ENCODE measurements around the gene PFN4.
"Not testable (repeated sequence)": the region's sequence is repeated elsewhere in the genome, so short reads cannot be mapped to it uniquely, and the experiment has no call there.

PFN4 gene, protein sequence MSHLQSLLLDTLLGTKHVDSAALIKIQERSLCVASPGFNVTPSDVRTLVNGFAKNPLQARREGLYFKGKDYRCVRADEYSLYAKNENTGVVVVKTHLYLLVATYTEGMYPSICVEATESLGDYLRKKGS

DNA sequence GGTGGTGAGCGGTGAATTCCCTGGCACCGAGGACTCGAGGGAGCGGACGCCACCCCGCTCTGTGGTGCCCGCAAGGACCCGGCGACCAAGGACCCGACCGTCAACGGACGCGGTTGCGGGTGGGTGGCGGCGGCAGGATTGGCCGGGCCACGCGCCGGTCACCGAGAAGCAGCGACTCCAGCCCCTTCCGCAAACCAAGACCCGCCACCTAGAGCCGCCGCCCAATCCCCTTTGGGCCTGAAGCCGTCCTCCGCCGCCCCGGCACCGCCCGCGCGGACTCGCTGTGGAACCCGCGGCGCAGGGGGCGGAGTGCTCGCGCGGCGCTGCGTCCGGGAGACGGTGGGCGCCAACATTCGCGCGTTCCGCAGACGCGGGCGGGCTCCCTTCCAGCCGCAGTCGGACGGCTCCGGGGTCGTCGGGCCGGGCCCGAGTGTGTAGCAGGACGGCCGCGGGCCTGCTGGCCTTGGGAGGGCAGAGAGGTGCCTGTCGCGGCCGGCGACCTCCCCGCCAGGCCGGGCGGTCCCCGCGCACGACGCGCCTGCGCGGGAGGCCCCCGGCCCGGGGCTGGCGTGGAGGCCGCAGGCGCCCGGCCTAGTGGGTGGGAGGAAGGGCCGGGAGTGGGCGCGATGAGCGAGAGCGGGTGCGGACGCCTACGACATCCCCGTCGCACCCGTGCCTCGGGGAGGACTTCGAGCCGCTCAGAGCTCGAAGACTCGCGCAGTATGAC is at the start of gene PFN4, which contains the start of gene FAM228B:
PFN4 (minus strand) TSS at position 140 of the 727 bp plus-strand sequence. CDS start 799 bp downstream, outside the sequence.
FAM228B (plus strand) TSS at position 275 of the 727 bp plus-strand sequence. CDS start 893 bp downstream, outside the sequence.
- DNase-seq (ENCODE audit: low read depth, low spot score) = no peak

DNA sequence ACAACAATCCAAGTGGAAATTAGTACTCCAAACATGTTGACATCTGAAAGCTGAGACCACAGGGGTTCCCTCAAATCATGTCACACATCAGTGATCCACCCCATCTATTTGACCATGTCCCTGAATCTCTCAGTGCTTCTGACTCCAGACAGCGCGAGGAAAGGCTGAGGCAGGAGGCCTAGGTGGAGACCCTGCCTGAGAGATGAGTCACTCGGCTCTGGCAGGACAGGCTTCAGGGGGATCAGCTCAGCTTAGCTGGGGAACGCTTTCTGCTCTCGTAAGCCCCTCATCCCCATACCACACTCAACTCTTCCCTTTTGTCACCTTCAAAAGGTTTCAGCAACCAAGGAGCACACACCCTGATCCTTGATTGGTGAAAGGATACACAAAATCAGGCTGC is 45.9 kb upstream of the PFN4 start:
- no peak for DNase-seq (ENCODE audit: low read depth, low spot score)

DNA sequence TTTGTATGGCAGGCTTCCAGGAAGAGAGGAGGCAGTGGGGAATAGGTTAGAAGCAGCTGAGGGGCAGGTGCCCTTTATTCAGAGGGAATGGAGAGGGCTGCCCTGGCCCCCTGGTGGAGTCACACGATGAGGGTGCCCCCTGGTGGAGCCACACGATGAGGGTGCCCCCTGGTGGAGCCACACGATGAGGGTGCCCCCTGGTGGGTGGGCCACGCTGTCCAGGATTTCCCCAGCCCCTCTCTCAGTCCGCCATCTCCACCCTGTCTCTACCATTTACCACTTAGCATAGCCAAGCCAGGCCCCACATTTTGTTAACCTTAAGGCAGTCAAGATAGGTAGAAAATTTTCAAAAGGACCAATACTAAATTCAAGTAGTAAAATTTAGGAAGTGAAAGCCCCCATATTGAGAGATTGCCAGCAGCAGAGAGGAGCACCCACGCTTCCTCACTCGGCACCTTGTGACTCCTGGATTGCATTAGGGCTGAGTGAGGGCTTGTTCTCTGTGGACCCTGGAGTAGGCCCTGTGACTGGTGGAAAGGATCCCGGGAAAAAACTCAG is 41.4 kb upstream of the PFN4 start:
- no peak for DNase-seq (ENCODE audit: low read depth, low spot score)

DNA sequence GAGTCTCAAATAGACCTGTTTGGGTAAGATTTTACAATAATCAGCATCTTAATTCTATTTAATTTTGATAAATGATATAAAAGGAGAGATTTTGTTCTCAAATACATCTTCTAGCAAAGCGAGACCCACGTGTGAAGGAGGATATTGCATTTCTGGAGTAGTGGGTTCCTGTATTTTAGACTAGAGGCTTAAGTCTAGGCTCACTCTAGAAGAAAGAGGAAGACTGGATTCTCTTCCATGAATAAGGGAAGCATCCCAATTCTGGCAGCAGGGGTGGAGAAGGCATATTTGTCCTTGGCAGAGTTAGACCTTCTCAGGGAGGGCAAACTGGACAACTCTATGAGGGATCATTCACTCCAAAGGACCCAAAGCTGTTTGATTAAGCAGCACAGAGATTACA is 40.5 kb upstream of the PFN4 start:
- DNase-seq (ENCODE audit: low read depth, low spot score) = no peak

DNA sequence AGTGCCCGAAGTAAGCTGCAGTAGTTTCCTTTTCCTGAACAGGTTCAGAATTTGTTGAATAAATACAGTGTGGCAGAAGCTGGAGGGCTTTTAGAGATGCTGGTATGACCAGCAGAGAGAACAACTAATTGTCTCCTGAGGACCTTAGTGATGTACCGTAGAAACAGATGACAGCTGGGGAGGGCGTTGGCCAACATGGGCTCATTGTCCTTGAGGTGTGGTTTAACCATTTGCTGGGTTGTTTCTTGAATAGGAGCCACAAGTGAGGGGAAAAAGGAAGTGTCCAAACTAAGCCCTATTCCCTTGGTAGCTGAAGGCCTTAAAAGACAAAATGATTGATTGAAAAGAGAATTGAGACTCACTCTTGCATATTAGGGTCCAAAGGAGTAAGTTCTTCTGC is 40.1 kb upstream of the PFN4 start:
- DNase-seq (ENCODE audit: low read depth, low spot score) = no peak

DNA sequence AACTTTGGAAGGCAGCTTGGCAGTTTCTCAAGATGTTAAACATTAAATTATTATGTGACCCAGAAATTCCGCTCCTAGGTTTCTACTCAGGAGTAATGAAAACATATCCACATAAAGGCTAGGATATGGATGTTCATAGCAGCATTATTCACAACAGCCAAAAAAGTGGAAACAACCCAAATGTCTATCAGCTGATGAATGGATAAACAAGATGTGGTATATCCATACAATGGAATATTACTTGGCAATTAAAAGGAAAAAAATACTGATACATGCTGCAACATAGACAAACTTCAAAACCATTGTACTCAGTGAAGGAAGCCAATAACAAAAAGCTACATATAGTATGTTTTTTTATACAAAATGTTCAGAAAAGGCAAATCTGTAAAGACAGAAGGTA is 39.4 kb upstream of the PFN4 start:
- no peak for DNase-seq (ENCODE audit: low read depth, low spot score)

DNA sequence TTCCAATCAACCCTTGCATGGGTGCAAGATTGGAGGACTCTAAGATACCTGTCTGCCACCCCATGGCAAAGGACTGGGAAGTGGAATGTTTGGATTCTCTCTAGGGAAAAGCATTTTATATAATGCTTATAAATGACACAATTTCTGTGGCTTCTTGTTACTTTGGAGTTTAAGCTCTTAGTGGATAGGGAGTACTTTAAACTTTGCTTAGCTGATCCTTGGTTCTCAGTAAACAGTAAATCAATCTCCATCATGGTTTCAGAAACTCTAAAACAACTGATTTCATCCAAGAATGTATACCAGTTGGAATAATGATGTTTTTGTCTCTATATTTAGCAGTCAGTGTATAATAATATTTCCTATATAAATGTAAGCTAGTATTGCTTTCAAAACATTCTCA is 37.6 kb upstream of the PFN4 start:
- DNase-seq (ENCODE audit: low read depth, low spot score) = no peak

DNA sequence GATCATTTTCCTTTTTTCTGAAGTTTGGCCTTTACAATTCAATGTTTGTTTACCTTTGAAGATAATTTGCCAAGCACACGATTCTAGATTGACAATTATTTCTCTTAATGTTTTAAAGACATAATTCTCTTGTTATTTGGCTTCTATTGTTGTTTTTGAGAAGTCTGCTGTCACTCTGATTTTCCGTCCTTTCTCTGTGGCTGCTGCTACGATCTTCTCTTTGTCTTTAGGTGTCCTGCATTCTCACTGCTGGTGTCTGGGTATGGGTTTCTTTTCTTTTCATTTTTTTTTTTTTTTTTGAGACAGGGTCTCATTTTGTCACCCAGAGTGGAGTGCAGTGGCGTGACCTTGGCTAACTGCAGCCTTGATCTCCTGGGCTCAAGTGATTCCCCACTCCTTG is 36.6 kb upstream of the PFN4 start:
- DNase-seq (ENCODE audit: low read depth, low spot score) = no peak

DNA sequence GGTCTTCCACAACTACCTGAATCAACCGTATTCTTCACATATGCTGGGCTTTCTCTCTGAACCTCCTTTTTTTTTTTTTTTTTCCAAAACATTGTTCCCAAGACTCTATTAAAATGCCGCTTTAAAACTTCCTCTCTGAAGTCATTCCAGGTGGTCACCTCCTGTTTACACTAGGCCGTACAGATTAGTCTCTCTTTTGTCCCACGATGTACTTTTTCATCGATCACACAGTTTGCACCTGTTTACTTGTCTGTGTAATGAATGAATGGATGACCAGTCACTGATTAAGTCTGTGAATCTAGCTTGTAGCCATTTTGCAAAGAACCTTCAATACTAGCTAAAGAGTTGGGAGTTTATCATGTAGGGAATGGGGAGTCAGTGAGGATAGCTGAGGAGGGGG is 35.0 kb upstream of the PFN4 start:
- no peak for DNase-seq (ENCODE audit: low read depth, low spot score)

DNA sequence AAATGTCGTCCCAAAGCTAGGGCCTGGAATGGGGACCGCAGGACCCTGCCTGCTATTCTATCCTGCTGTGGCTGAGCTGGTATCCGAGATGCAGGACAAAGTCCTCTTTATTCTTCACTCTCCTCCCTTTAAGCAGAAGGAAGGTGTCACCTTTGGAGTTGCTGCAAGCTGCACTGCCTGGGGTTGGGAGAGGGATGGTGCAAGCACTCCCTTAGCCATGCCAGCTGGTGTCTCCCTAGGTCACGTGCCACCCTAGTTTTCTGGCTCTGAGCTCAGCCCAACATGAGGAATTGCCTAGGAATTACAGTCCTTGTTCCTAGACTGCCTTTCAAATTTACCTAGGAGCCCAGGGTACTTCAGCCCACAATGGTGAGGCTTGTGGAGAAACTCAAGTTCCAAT is 30.3 kb upstream of the PFN4 start:
- DNase-seq (ENCODE audit: low read depth, low spot score) = no peak

DNA sequence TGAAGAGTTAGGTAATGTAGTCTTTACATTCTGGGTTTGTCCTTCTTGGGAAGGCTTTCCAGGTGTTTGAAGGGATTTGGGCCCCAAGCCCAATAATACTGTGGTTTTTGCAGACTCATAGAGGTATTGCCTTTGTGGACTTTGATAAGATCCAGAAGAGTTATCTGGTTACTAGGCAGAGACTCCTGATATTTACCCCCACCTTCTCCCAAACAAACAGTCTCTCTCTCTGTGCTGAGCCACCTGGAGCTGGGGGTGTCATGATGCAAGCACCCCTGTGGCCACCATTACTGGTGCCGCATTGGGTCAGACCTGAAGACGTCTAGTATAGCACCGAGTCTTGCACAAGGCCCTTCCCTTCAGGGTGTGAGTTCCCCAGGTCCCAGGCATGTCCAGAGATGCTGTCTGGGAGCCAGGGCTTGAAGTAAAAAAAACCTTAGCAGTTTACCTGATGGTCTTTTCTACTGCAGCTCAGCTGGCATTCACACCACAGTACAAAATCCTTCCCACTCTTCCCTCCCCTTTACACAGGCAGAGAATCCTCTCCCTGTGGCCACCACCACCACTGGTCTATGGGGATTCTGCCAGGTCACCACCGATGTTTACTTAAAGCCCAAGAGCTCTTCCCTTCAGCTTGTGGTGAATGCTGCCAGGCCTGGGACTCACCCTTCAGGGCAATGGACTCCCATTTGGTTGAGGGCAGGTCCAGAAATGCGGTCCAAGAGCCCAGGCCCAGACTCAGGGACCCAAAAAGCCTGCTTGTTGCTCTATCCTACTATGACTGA is 29.5 kb upstream of the PFN4 start:
- DNase-seq (ENCODE audit: low read depth, low spot score) = no peak

DNA sequence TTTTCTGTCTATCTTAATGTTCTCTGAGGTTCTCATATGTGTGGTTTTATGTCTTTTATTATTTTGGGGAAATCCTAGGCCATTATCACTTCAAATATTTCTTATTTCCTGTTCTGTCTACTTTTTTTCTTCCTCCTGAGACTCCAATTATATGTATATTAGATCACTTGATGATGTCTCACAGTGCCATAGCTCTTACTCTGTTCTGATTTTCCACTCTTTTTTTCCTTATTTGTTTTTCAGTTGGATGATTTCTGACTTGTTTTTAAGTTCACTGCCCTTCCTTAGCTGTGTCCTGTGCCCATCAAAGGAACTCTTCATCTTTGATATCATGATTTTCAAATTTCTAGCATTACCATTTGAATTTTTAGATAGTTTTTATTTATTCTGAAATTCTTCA is 24.2 kb upstream of the PFN4 start:
- DNase-seq (ENCODE audit: low read depth, low spot score) = no peak

DNA sequence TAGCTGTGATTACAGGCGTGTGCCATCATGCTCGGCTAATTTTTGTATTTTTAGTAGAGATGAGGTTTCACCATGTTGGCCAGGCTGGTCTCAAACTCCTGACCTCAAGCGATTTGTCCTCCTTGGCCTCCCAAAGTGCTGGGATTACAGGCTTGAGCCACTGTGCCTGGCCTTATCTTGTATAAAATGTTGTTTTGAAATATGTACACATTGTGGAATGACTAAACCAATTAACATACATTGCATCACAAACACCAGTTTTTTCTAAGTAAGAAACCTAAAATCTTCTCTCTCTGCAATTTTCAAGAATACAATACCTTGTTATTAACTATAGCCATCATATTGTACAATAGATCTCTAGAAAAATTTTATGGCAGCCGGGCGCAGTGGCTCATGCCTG is 17.2 kb upstream of the PFN4 start:
- not testable (repeated sequence) for DNase-seq (ENCODE audit: low read depth, low spot score)

DNA sequence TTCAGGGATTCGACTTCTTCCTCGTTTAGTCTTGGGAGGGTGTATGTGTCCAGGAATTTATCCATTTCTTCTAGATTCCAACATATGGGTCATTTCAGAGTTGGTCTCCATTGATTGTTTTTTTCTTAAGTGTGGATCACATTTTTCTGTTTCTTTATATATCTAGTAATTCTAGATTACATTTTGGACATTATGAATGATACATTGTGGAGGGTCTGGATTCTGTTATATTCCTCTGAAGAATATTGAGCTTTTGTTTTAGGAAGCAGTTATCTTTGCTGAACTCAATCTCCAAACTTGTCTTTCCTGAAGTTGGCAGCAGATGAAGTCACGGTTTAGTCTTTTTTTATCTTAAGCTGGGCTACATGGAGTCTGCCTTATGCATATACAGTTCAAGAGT is 9.4 kb upstream of the PFN4 start:
- DNase-seq (ENCODE audit: low read depth, low spot score) = no peak

DNA sequence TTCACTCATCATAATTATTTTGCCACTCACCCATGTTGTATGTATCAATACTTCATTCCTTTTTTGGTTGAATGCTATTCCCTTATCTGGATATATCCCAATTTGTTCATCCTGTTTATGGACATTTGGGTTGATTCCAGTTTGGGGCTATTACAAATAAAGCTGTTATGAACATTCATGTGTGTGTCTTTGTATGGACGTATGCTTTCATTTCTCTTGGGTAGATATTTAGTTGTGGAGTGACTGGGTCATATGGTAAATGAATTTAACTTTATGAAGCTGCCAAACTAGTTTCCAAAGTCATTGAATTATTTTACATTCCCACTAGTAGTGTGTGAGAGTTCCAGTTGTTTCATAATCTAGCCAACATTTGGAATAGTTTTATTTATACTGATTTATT is 2.8 kb upstream of the PFN4 start:
- no peak for DNase-seq (ENCODE audit: low read depth, low spot score)

DNA sequence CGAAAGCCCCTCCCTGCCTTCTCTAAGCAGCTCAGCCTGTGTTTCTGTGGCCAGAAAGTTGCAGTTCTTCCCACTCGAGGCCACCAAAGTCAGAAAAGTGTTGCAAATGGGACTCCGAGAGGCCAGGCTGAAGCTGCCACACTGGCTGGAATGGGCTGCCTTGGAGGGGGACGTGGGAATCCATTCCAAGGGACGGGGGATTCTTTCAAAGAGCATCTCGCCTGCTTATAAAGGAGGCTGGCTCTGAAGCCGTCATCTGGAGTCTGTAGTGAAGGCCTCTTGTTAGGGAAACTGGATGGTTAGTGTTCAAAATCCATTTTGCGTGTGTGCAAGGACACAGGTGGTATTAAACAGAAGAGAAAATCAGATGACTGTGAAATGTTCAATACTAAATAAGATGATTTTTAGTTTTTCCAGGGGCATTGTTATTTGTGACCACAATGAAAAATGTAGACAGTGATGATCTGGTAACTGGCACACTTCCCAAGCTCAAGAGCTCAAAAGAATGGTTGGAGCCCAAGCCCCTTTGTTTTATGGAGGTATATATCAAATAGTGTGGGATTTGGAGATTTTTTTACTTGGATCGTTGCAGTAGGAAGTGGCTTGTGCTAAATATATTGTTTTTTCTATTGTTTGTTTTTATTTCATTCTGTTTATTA is 917 bp upstream of the PFN4 start:
- DNase-seq (ENCODE audit: low read depth, low spot score) = no peak

DNA sequence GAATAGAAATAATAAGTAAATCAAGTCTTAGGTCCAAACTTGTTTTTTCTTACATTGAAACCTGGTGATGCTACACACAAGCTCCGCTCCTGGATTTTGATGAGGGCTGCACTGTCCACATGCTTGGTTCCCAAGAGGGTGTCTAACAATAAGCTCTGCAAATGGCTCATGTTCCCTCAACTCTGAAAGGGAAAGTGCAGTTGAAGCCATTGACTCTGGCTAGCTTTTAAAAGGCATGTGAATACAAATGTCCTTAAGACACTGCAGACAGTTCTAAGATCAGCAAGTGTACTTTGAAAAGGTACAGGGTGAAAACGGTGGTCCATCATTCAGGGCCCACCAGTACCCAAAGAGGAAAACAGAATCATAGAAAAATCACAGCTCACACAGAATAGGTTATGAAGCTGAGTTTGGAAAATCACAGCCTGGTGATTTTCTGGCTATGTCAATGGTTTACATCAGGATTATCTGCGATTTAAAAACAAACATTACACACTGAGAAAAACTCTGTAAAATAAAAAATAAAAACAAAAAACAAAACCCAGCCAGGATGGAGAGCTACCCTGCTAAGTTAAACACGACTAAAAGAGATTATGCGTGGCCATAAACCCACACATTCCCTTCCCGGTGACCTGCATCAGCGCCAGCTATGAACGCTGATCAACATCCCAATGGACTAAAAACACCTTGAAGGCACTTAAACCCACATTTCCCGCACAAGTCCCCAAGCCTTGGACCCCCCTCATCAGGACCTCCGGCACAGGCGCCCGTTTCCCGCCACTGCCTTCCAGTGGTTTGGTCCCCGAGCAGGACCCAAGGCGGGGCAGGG is 554 bp downstream of the PFN4 start:
- no peak for DNase-seq (ENCODE audit: low read depth, low spot score)

DNA sequence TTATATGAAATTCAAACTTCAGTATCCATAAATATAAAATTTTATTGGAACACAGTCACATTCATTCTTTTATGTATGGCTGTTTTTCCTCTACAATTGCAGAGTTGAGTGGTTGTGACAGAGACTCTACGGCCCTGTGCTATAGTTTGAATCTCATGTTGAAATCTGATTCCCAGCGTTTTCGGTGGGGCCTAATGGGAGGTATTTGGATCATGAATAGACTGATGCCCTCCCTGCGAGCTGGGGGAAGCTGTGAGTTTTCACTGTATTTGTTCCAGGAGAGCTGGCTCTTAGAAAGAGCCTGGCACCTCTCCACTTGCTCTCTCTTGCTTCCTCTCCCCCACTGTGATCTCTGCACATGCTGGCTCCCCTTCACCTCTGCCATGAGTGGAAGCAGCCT is 1.7 kb downstream of the PFN4 start:
- DNase-seq (ENCODE audit: low read depth, low spot score) = no peak

DNA sequence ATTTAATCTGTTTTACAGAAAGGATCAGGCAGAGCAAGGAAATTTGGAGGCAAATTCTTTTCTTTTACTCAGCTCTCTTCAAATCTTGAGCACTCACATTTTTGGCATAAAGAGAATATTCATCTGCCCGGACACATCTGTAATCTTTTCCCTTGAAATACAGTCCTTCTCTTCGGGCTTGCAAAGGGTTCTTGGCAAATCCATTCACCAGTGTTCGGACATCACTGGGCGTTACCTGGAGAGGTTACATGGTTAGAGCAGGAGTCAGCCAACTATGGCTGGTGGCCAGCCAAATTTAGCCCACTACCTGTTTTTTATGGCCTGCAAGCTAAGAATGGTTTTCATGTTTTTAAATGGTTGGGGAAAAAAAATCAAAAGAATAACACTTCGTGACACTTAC is 2.1 kb downstream of the PFN4 start:
- DNase-seq (ENCODE audit: low read depth, low spot score) = no peak

DNA sequence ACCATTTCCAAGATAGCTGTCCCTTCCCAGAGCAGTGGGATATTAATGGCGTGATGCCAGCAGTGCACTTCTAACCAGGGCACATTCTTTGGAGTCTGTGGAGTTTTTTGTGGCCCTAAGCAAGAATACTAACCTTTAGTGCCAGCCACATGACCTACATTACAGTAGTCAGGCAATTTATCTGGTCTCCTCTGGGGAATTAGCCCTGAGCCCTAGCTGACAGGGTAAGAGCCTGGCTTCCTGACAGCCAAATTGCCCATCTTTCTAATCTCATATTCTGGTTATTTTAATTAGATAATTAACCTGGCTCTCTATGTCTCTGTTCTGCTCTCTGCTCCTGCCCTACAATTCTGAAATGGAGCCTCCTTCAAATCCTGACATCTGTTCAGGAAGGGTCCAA is 5.2 kb downstream of the PFN4 start:
- no peak for DNase-seq (ENCODE audit: low read depth, low spot score)

DNA sequence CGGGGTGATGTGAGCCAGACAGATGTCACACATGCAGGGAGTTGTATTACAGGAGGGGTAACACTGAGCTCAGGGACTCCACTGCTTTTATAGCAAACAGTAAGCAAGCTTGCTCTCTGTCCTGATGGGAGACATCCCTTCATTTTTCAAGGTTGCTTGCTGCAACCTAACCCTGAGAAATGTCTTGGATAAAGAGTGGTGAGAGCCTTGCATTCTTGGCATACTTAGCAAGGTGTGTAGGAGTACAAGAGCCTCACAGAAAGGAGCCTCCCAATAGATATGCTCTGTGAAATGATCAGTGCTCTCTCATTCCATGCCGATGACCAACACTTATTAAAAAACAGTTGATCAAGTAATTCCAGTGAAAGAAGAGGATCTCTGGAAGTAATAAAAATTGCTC is 8.1 kb downstream of the PFN4 start:
- DNase-seq (ENCODE audit: low read depth, low spot score) = no peak
